ENCODE data around the gene HRH3.

The HRH3 gene

DNA sequence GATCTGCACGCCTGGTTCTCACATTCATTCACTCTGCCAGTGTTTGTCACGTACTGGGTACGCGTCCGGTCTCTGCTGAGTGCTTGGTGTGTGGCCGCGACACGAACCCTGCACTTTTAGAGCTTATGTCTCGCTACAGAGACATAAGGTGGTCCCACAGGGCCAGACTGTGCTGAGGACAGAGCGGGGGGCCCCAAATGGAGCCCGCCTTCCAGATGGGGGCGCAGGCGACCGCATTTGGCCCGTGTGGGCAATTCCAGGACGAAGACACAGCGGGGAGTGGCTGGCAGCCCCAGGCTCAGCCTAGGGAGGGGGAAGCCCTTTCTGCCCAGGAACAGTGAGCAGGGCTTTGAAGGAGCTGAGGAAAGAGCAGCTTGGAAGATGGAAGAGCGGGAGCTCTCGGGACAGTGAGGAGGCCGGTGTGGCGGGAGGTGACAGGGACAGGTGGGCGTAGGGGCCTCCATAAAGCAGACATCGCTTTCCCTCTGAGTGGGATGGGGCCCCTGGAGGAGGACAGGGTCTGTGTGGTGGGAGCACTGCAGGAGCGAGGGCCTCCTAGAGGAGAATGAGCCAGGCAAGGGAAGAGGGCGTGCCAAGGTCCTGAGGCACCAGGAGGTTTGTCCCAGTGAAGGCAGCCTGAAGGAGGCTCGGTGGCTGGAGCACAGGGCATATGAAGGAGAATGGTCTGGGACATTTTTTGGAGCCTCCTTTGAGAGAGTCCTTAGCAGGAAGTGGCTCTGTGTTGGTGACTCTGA is 45.0 kb downstream of the HRH3 start:
- no peak for TF ChIP-seq Cebpa-rat (IDR thresholded peaks at IDR 0.05)
- no peaks in the 10 kb centered on the region for H3K4me1 ChIP-seq
- peaks cover 92% of the 10 kb centered on the region for H3K36me3 ChIP-seq
- H3K4me2 ChIP-seq, result no peak overlapping the region
- H3K9me3 ChIP-seq, result no peaks in the 10 kb centered on the region
- no peak overlapping the region for H3K9ac ChIP-seq
- no peak overlapping the region for H3K27ac ChIP-seq
- no peaks in the 10 kb centered on the region for H4K20me1 ChIP-seq
- no peaks in the 10 kb centered on the region for H3K27me3 ChIP-seq
- no peak overlapping the region for H3K4me3 ChIP-seq

DNA sequence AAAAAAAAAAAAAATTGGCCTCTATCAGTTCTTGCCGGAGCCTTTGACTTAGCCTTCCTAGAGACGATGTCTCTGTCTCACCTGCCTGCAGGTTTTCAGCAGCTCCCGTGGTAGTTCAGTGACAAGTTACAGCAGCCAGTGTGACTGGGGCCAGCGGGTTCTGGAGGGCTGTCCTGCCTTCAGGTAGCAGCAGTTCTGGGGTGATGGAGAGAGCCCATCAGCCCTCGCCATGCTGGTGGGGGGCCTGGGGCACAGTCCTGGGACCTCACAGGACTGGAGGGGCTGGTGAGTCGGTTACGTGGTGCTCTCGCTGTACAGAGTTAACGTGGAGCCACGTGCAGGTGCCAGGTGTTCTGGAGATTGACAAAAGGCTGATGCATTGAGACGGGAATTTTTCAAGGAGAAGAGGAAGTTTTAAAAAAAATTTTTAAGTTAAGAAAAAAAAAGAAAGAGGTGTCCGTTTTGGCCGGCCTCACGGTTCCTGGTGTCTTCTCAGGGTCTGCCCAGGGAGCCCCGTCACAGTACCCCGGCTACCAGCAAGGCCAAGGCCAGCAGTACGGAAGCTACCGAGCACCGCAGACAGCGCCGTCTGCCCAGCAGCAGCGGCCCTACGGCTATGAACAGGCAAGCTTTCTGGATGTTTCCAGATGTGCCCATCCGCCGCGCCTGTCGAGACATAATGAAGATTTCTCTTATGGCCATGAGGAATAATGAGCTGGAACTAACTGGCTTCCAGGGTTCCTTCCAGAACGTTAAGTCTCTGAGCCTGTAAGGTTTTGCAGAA is 45.9 kb downstream of the HRH3 start:
- Histone ChIP-seq H3K36me3 (peaks cover 94% of the 10 kb centered on the region), H3K4me1 (no peaks in the 10 kb centered on the region), H3K27ac (no peak overlapping the region), H3K9ac (no peak overlapping the region), H3K27me3 (no peaks in the 10 kb centered on the region), H3K9me3 (no peaks in the 10 kb centered on the region), H3K4me3 (no peak overlapping the region), H3K4me2 (no peak overlapping the region), H4K20me1 (no peaks in the 10 kb centered on the region)
- no peak for TF ChIP-seq Cebpa-rat (IDR thresholded peaks at IDR 0.05)

DNA sequence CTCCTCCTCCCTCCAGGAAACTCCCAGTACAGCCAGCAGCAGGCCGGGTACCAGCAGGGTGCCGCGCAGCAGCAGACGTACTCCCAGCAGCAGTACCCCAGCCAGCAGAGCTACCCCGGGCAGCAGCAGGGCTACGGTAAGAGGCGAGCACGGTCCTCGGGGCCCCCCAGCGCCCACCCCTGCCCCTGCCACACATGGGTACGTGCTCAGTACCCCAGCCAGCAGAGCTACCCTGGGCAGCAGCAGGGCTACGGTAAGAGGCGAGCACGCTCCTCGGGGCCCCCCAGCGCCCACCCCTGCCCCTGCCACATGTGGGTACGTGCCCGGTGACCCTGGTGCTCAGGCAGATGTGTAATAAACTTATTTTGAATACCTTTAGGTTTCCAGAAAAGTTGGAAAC is 47.4 kb downstream of the HRH3 start:
- Histone ChIP-seq H4K20me1 (no peaks in the 10 kb centered on the region), H3K36me3 (peaks cover 94% of the 10 kb centered on the region), H3K9ac (no peak overlapping the region), H3K9me3 (no peaks in the 10 kb centered on the region), H3K4me3 (no peak overlapping the region), H3K27me3 (no peaks in the 10 kb centered on the region), H3K4me1 (no peaks in the 10 kb centered on the region), H3K4me2 (no peak overlapping the region), H3K27ac (no peak overlapping the region)
- no peak for TF ChIP-seq Cebpa-rat (IDR thresholded peaks at IDR 0.05)

DNA sequence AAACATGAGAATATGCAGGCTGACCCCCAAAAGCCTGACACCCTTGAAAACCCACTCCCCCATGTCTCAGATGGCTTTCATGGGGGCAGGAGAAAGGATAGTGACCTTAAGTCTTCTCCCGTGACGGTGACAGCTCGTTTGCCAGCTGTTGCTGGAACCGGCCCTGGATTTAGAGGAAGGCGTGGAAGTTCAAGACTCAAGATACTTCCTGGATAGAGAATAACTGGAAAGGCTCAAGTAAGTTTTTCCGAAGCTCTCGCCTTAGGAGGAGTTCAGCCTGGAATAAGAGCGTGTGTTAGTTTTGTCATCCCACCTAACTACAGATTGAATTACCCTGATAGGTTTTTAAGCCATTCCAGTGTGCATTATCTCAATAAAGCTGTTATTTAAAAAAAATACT is 48.8 kb downstream of the HRH3 start:
- Histone ChIP-seq H3K27me3 (no peaks in the 10 kb centered on the region), H3K9ac (no peak overlapping the region), H3K36me3 (peaks cover 95% of the 10 kb centered on the region), H3K4me1 (no peaks in the 10 kb centered on the region), H3K4me3 (no peak overlapping the region), H3K9me3 (no peaks in the 10 kb centered on the region), H3K27ac (no peak overlapping the region), H4K20me1 (no peaks in the 10 kb centered on the region), H3K4me2 (no peak overlapping the region)
- TF ChIP-seq Cebpa-rat (IDR thresholded peaks at IDR 0.05), result no peak

DNA sequence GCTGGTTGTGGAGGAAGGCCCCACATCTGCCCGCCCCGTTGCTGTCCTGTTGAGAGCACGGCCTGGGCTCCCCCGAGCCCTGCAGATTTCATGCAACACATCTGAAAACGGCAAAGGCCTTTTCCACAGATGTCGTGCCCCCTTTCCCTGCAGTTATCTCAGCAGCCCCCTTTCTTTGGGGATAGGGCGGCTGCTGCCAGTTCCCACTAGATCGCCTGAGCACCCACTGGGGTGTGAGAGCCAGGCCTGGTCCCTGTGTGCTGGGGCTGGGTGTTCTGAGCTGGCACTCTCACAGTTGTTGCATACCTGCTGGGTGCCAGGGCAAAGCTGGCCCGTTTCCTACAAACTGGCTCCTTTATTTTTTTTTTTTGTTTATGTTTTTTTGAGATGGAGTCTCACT is 49.5 kb downstream of the HRH3 start:
- Histone ChIP-seq H3K9ac (no peak overlapping the region), H3K4me1 (no peaks in the 10 kb centered on the region), H3K4me3 (no peak overlapping the region), H3K36me3 (peaks cover 95% of the 10 kb centered on the region), H3K27ac (no peak overlapping the region), H3K4me2 (no peak overlapping the region), H3K27me3 (no peaks in the 10 kb centered on the region), H3K9me3 (no peaks in the 10 kb centered on the region), H4K20me1 (no peaks in the 10 kb centered on the region)
- no peak for TF ChIP-seq Cebpa-rat (IDR thresholded peaks at IDR 0.05)

DNA sequence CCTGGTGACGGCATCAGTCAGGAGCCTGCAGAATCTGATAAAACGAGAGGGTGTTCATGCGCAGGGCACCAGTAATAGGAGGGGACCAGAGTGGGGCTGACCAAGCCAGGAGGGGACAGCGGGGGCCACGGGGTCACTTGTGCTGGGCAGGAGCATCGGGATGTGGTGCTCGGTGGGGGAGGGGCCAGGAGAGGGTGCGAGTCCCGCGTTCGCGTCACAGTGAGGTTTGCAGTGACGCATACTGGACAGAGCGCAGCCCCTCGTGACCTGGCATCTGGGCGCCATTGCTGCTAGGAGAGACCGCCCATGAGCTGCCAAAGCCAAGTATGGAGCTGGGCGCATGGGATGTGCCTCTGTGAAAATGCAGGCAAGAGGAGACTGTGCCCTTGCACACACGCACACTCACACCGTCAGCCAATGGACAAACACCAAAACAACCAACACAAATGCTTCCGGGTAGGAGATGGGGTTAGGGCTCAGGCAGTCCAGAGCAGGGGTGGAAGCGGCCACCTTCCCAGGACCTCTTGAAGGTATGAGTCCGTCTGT is 51.1 kb downstream of the HRH3 start:
- TF ChIP-seq Cebpa-rat (IDR thresholded peaks at IDR 0.05), result no peak
- no peak overlapping the region for H3K4me2 ChIP-seq
- H3K27me3 ChIP-seq, result no peaks in the 10 kb centered on the region
- H3K27ac ChIP-seq, result no peak overlapping the region
- H3K9ac ChIP-seq, result no peak overlapping the region
- peaks cover 5% of the 10 kb centered on the region; the same call in 1 of the 2 replicates for H4K20me1 ChIP-seq
- H3K4me3 ChIP-seq, result no peak overlapping the region
- H3K36me3 ChIP-seq, result peaks cover 95% of the 10 kb centered on the region
- no peaks in the 10 kb centered on the region for H3K9me3 ChIP-seq
- H3K4me1 ChIP-seq, result no peaks in the 10 kb centered on the region

DNA sequence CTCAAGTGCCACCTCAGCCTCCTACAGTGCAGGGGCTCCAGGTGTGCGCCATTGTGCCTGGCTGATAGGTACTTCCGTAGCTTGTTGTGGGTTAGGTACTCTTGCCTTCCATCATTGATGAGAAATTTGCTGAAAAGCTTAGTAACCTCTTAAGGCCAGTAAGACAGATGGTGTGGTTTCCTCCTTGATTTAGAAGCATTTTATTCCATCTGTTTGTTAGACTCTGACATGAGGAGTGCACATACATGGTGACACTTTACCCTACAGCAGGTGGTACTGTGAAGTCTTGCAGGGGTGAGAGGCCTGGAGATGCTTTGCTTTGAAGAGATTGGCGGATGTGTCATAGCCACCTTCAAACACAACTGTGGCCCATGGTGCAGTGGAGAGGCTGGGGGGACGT is 52.0 kb downstream of the HRH3 start:
- Histone ChIP-seq H4K20me1 (peaks cover 5% of the 10 kb centered on the region; the same call in 1 of the 2 replicates), H3K4me2 (no peak overlapping the region), H3K27me3 (no peaks in the 10 kb centered on the region), H3K9ac (no peak overlapping the region), H3K36me3 (peaks cover 95% of the 10 kb centered on the region), H3K4me1 (no peaks in the 10 kb centered on the region), H3K9me3 (no peaks in the 10 kb centered on the region), H3K27ac (no peak overlapping the region), H3K4me3 (no peak overlapping the region)
- no peak for TF ChIP-seq Cebpa-rat (IDR thresholded peaks at IDR 0.05)

DNA sequence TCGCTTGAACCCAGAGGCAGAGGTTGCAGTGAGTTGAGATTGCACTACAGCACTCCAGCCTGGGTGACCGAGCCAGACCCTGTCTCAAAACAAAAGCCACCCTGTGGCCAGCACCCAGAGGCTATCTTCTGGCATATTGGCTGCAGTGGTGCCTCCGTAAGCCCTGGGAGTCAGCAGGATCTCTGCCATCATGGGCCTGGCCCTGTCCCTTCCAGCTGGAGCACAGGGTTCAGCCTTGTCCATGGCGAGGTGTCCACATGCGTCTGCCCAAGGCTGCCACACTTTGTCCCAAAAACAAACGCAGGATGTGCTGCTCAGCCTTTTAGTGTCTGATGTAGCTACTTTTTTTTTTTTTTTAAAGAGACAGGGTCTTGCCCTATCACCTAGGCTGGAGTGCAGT is 52.6 kb downstream of the HRH3 start:
- Histone ChIP-seq H3K27me3 (no peaks in the 10 kb centered on the region), H3K4me3 (no peak overlapping the region), H4K20me1 (peaks cover 5% of the 10 kb centered on the region; the same call in 1 of the 2 replicates), H3K9ac (no peak overlapping the region), H3K27ac (no peak overlapping the region), H3K36me3 (peaks cover 96% of the 10 kb centered on the region), H3K4me1 (no peaks in the 10 kb centered on the region), H3K4me2 (no peak overlapping the region), H3K9me3 (no peaks in the 10 kb centered on the region)
- no peak for TF ChIP-seq Cebpa-rat (IDR thresholded peaks at IDR 0.05)

DNA sequence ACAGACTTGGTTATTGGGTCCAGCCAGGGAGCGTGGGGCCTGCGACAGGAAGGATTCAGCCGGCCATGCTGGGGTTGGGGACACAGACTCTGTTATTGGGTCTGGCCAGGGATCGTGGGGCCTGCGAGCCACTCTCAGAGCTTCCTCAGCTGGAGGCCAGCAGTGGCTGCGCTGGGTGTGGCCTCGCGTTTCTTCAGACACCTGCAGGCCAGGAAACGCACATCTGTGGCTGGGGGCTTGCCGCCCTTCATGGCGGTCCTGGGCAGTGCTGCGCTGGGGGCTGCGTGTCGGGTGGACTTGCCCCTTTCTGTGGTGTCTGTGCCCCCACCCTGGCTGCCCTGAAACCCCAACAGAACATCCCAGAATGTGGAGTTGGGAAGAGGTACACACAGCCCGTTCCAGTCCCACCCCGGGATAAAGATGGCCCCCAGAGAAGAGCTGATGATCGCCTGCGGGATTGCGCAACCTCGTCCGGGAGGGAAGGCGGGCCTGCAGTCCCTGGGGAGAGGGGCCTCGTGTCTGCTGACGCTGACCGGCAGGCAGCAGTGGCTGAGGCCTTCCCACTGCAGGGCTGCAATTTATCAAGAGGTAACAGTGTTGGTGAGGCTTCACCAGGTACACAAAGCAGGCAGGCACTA is 54.2 kb downstream of the HRH3 start:
- no peak overlapping the region for H3K4me2 ChIP-seq
- H3K9ac ChIP-seq, result no peak overlapping the region
- no peaks in the 10 kb centered on the region for H3K27me3 ChIP-seq
- no peaks in the 10 kb centered on the region for H3K4me1 ChIP-seq
- H3K27ac ChIP-seq, result no peak overlapping the region
- H3K9me3 ChIP-seq, result no peaks in the 10 kb centered on the region
- no peak overlapping the region for H3K4me3 ChIP-seq
- H3K36me3 ChIP-seq, result peaks cover 98% of the 10 kb centered on the region
- TF ChIP-seq Cebpa-rat (IDR thresholded peaks at IDR 0.05), result peak; percentile 82
- peaks cover 15% of the 10 kb centered on the region; the same call in 1 of the 2 replicates for H4K20me1 ChIP-seq
